Mesothelial cell of epicardium (in vitro differentiated cells): ENCODE data around the gene IFNG-AS1. TPM values are rescaled to one million over a fixed set of nuclear protein-coding genes. Genes with fewer than 3 reads are reported as not detected.

Source experiments
- DNase-seq, 2 experiments: peaks; one replicate each; pipeline ENCODE4 v3.0.0; 2021; ENCODE audit warnings: low spot score in 2 of 2; ENCODE audit not compliant: unreplicated experiment in 2 of 2
- H3K27ac Mint-ChIP-seq: 2 replicates; pipeline ENCODE4 v1.8.0; 2021; ENCODE audit warnings: mixed read lengths
- H3K27me3 Mint-ChIP-seq: 2 replicates; pipeline ENCODE4 v1.8.0; 2021; ENCODE audit warnings: low read depth, mixed read lengths
- H3K36me3 Mint-ChIP-seq: 2 replicates; pipeline ENCODE4 v1.8.0; 2021; ENCODE audit warnings: mixed read lengths
- H3K4me1 Mint-ChIP-seq: 2 replicates; pipeline ENCODE4 v1.8.0; 2021; ENCODE audit warnings: mixed read lengths
- H3K4me3 Mint-ChIP-seq: 2 replicates; pipeline ENCODE4 v1.8.0; 2021; ENCODE audit warnings: mild to moderate bottlenecking, moderate library complexity, mixed read lengths
- H3K9me3 Mint-ChIP-seq: 2 replicates; pipeline ENCODE4 v1.8.0; 2021; ENCODE audit warnings: mixed read lengths
- total RNA-seq: library from RNA; stranded (reverse); gene quantifications from 3 replicates; pipeline ENCODE4 v1.2.1, GENCODE V29; 2021
- TF ChIP-seq, protein P1 (sequence below): fragments of 200-600 bp; sonication (generic); IDR thresholded peaks from one replicate; pipeline ENCODE4 v1.5.0; 2021; ENCODE audit warnings: antibody characterized with exemption; ENCODE audit not compliant: unreplicated experiment

IFNG-AS1 gene
- total RNA-seq, 1 donor from 2014 or later: not detected

DNA sequence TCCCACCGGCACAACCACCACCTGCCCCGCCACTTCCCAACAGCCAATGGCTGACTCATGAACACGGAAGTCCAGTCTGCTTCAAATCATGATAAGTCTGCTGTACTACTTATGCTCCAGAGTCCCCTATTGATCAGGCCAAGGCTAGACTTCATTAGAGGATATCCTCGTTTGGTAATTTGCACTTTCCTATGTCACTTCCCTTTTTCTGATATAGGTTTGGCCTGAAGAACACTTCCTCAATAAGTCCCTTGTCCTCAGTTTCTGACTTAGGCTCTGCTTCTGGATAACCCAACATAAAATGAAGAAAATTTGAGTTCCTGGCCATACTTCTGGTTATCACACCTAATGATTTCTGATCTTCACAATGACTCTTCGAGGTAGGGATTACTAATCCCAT lies 45.3 kb downstream of the IFNG-AS1 start:
- no peaks in the 10 kb centered on the region for H3K36me3 Mint-ChIP-seq
- H3K27me3 Mint-ChIP-seq: no peaks in the 10 kb centered on the region
- TF ChIP-seq, protein P1, sequence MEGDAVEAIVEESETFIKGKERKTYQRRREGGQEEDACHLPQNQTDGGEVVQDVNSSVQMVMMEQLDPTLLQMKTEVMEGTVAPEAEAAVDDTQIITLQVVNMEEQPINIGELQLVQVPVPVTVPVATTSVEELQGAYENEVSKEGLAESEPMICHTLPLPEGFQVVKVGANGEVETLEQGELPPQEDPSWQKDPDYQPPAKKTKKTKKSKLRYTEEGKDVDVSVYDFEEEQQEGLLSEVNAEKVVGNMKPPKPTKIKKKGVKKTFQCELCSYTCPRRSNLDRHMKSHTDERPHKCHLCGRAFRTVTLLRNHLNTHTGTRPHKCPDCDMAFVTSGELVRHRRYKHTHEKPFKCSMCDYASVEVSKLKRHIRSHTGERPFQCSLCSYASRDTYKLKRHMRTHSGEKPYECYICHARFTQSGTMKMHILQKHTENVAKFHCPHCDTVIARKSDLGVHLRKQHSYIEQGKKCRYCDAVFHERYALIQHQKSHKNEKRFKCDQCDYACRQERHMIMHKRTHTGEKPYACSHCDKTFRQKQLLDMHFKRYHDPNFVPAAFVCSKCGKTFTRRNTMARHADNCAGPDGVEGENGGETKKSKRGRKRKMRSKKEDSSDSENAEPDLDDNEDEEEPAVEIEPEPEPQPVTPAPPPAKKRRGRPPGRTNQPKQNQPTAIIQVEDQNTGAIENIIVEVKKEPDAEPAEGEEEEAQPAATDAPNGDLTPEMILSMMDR: no peak
- H3K4me3 Mint-ChIP-seq: no peak overlapping the region
- peaks cover 3% of the 10 kb centered on the region for H3K9me3 Mint-ChIP-seq
- H3K27ac Mint-ChIP-seq: no peak overlapping the region
- no peaks in the 10 kb centered on the region for H3K4me1 Mint-ChIP-seq
- no peak for DNase-seq

DNA sequence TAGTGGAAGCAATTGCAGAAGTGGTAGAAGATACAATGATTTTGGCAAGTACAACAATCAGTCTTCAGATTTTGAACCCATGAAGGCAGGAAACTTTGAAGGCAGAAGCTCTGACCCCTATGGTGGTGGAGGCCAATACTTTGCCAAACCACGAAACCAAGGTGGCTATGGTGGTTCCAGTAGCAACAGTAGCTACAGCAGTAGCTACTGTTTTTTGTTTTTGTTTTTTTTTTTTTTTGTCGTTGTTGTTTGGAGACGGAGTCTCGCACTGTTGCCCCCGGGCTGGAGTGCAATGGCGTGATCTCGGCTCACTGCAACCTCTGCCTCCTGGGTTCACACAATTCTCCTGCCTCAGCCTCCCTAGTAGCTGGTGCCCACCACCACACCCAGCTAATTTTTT lies 47.4 kb downstream of the IFNG-AS1 start:
- no peak overlapping the region for H3K27ac Mint-ChIP-seq
- TF ChIP-seq, protein P1: no peak
- DNase-seq: no peak
- no peaks in the 10 kb centered on the region for H3K36me3 Mint-ChIP-seq
- no peak overlapping the region for H3K4me3 Mint-ChIP-seq
- peaks cover 3% of the 10 kb centered on the region for H3K9me3 Mint-ChIP-seq
- no peaks in the 10 kb centered on the region for H3K27me3 Mint-ChIP-seq
- H3K4me1 Mint-ChIP-seq: peaks cover 8% of the 10 kb centered on the region

DNA sequence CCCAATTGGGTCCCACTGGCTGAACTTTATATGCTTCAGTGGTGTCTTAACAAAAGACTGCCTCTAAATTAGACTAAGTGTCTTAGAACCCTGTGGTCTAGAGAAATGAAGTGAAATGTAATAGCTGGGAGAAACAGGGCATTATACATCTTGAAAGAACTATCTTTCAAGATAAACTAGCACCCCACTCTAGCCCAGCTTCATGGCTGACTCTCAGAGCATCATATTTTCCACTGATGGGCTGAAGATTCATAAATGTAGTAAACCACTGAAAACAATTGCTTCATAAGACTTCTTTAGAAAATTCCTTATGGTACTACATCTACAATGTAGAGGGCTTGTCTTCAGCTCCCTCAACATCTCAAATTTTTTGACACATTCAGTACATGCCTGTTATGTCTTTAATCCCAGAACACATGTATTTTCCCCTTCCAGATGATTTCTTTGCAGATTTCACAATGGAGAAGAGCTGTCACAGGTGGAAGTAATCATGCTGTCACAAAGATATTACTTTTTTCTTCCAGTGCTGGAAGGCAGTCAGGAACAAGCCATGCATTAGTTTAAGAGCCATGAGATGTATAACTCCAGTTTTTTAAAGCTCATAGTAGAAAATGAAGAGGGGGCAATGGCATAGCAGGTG lies 48.5 kb downstream of the IFNG-AS1 start:
- Mint-ChIP-seq H3K27ac (no peak overlapping the region), H3K4me3 (no peak overlapping the region), H3K27me3 (no peaks in the 10 kb centered on the region), H3K36me3 (no peaks in the 10 kb centered on the region), H3K4me1 (peaks cover 18% of the 10 kb centered on the region), H3K9me3 (peaks cover 3% of the 10 kb centered on the region)
- DNase-seq: no peak
- TF ChIP-seq, protein P1: no peak

DNA sequence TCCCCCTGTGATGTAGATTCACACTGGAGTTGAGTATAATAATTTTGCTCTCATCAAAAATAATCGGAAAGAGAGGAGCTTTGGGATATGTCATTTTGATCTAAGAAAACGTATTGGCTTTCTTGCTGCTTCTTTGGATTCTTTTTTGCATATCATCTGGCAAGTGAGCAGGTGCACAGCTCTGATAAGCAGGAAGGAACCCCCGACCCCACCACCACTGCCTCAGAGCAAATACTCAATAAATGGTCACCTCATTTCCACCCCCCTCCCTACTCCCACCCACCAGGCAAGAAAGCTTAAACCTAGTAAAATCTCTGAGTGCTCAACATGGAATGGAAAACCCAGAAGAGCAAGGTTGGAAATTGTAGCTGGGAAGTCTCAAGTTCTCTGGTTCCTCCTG lies 49.4 kb downstream of the IFNG-AS1 start:
- no peak overlapping the region for H3K4me3 Mint-ChIP-seq
- TF ChIP-seq, protein P1: no peak
- peaks cover 3% of the 10 kb centered on the region for H3K9me3 Mint-ChIP-seq
- H3K4me1 Mint-ChIP-seq: peaks cover 18% of the 10 kb centered on the region
- no peak overlapping the region for H3K27ac Mint-ChIP-seq
- H3K36me3 Mint-ChIP-seq: no peaks in the 10 kb centered on the region
- no peak for DNase-seq
- no peaks in the 10 kb centered on the region for H3K27me3 Mint-ChIP-seq

DNA sequence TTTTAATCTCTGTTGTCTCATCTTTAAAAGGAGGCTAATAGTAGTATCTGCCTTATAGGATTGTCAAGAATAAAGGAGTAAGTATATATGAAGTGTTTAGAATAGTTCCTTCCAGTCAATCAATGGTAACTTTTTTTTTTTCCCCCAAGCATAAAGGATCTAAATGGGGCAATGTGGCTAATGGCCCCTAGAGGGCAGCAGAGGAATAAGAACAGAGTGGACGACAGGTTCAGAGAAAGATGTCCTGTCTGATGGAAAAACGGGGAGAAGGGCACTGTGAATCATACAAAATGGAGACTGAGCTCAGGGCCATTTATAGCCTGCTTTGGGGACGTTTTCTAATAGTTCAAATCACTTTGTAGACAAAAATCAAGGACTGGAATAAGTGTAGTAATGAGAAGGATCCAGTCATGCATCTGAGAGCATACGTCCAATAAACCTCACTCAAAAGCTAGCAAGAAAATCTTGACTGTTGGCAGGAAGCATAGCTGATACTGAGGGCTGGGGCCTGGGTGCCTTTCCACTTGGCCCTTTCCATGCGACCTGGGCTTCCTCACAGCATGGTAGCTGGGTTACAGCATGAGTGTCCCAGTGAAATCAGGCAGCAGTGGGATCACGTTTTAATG lies 51.3 kb downstream of the IFNG-AS1 start:
- DNase-seq: peak in 1 of 2 experiments; percentile 74
- TF ChIP-seq, protein P1: peak; percentile 80
- Mint-ChIP-seq H3K27ac (no peak overlapping the region), H3K4me3 (no peak overlapping the region), H3K9me3 (no peaks in the 10 kb centered on the region), H3K4me1 (peaks cover 18% of the 10 kb centered on the region), H3K36me3 (no peaks in the 10 kb centered on the region), H3K27me3 (no peaks in the 10 kb centered on the region)
